Caki2 (cell line): ENCODE data around the gene SLC45A3. TPM values are rescaled to one million over a fixed set of nuclear protein-coding genes. Genes with fewer than 3 reads are reported as not detected.
A peak's percentile ranks its signal among the peaks of the same experiment; 100 is the strongest.
"Not testable (repeated sequence)": the region's sequence is repeated elsewhere in the genome, so short reads cannot be mapped to it uniquely, and the experiment has no call there.

Source experiments
- DNase-seq: peaks from one replicate; pipeline ENCODE4 v3.0.0-alpha.2; 2015; ENCODE audit warnings: low read depth
- in situ Hi-C: cut with HindIII; loops from 2 replicates; pipeline ENCODE4 v1.10.0; 2016; ENCODE audit warnings: low sequenced_read_pairs, low pct_unique_long_range_greater_than_20kb, mixed read lengths
- total RNA-seq: library from RNA; depleted of rRNA; stranded (reverse); fragments of >200 nt; shearing (Covaris generic); gene quantifications from 2 replicates; pipeline ENCODE4 v1.2.3, GENCODE V29; 2014; ENCODE audit warnings: low replicate concordance; rRNA removed

SLC45A3 gene
- 2.2 and 2.3 TPM in 2 replicates for total RNA-seq

- in situ Hi-C loops = no loop called here
- peak; percentile 23 for DNase-seq
These were observed at the start of gene SLC45A3 for GRCh38 chr1:205680073-205680851. SLC45A3 (minus strand) TSS chr1:205680509; CDS start chr1:205664656, 15,853 bp downstream.

- no peak for DNase-seq
- in situ Hi-C loops = no loop called here
These were observed 46.4 kb upstream of the SLC45A3 start for GRCh38 chr1:205726619-205727125.

- DNase-seq = no peak
- in situ Hi-C loops = no loop called here
These were observed 45.2 kb upstream of the SLC45A3 start for GRCh38 chr1:205725514-205725913.

- DNase-seq, in situ Hi-C loops: not testable (repeated sequence)
These were observed 40.4 kb upstream of the SLC45A3 start for GRCh38 chr1:205720740-205721139.

- in situ Hi-C loops = no loop called here
- no peak for DNase-seq
These were observed 39.5 kb upstream of the SLC45A3 start for GRCh38 chr1:205719762-205720161.

- in situ Hi-C loops = no loop called here
- no peak for DNase-seq
These were observed 38.7 kb upstream of the SLC45A3 start for GRCh38 chr1:205719015-205719414.

GRCh38 chr1:205716371-205717132 is 36.2 kb upstream of the SLC45A3 start:
- in situ Hi-C loops = no loop called here
- DNase-seq = no peak

GRCh38 chr1:205715628-205716027 is 35.3 kb upstream of the SLC45A3 start:
- in situ Hi-C loops = no loop called here
- DNase-seq = no peak

- in situ Hi-C loops = no loop called here
- DNase-seq = no peak
These were observed 34.6 kb upstream of the SLC45A3 start for GRCh38 chr1:205714906-205715246.

- DNase-seq = no peak
- in situ Hi-C loops = no loop called here
These were observed 34.0 kb upstream of the SLC45A3 start for GRCh38 chr1:205714190-205714905.

- in situ Hi-C loops = no loop called here
These were observed 31.1 kb upstream of the SLC45A3 start for GRCh38 chr1:205711105-205712048.

GRCh38 chr1:205710201-205711062 is 30.1 kb upstream of the SLC45A3 start:
- DNase-seq = no peak
- in situ Hi-C loops = no loop called here

More at GRCh38 chr1:205711105-205712048, 31.1 kb upstream of the SLC45A3 start:
- DNase-seq = peak; percentile 50

- DNase-seq = no peak
- in situ Hi-C loops = no loop called here
These were observed 29.3 kb upstream of the SLC45A3 start for GRCh38 chr1:205709640-205710039.

GRCh38 chr1:205709059-205709398 is 28.7 kb upstream of the SLC45A3 start:
- DNase-seq = peak; percentile 12

GRCh38 chr1:205706601-205707502 is 26.5 kb upstream of the SLC45A3 start:
- no peak for DNase-seq
- in situ Hi-C loops = no loop called here

More at GRCh38 chr1:205709059-205709398, 28.7 kb upstream of the SLC45A3 start:
- in situ Hi-C loops = no loop called here

- in situ Hi-C loops = no loop called here
These were observed 24.6 kb upstream of the SLC45A3 start for GRCh38 chr1:205704903-205705302.

More at GRCh38 chr1:205704903-205705302, 24.6 kb upstream of the SLC45A3 start:
- DNase-seq = no peak
